SK-N-SH (cell line): Measurements from ENCODE around the gene MAD1L1.

Experiments used
- EZH2phosphoT487 ChIP-seq: fragments of 200-600 bp; sonication (generic); IDR thresholded peaks from 2 replicates; pipeline ENCODE4 v1.6.1; 2017; ENCODE audit warnings: low read depth, mixed run types, mild to moderate bottlenecking, antibody characterized with exemption, moderate library complexity, borderline replicate concordance
- POLR2AphosphoS5 ChIP-seq: IDR thresholded peaks from 2 replicates; pipeline ENCODE4 v1.6.1; 2012; ENCODE audit warnings: low read depth, low read length
- TF ChIP-seq, protein P1 (sequence below): fragments of 200-600 bp; sonication (generic); IDR thresholded peaks from 2 replicates; pipeline ENCODE4 v1.6.1; 2017; ENCODE audit warnings: antibody characterized with exemption, mild to moderate bottlenecking, moderate library complexity
- TF ChIP-seq, protein P2 (sequence below): IDR thresholded peaks from 2 replicates; pipeline ENCODE4; 2012

DNA sequence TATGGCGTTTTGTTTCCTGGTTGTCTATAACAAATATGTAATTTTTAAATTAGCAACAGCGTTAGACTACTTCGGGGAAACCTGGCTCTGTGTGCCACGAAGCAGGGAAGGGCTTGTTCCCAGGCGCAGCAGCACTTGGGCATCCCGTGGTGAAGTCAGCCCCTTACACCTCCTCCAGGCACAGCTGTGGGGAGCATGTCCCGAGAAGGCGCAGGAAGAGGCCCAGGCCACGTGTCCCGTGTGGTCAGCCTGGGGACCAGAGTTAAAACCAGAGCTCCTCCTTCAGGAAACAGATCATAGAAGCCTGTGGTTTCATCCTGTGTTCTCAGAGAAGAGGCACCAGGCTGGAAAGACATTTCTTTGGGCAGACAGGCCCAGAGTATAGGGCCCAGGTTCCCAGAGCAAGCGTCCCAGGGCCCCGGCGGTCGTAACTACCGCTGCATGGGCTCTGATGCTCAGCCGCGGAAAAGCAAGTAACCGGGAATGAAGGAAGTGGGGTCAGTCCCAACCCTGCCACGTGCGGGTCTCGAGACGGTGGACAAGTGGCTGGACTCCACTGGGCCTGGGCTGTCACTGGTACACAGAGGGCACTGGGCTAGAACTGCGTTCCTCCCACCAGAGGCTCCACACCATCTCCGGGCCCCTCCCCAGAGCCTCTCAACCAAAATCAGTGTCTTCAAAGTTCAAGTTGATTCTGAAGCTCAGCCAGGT lies 16.4 kb upstream of the MAD1L1 start:
- TF ChIP-seq, protein P1, sequence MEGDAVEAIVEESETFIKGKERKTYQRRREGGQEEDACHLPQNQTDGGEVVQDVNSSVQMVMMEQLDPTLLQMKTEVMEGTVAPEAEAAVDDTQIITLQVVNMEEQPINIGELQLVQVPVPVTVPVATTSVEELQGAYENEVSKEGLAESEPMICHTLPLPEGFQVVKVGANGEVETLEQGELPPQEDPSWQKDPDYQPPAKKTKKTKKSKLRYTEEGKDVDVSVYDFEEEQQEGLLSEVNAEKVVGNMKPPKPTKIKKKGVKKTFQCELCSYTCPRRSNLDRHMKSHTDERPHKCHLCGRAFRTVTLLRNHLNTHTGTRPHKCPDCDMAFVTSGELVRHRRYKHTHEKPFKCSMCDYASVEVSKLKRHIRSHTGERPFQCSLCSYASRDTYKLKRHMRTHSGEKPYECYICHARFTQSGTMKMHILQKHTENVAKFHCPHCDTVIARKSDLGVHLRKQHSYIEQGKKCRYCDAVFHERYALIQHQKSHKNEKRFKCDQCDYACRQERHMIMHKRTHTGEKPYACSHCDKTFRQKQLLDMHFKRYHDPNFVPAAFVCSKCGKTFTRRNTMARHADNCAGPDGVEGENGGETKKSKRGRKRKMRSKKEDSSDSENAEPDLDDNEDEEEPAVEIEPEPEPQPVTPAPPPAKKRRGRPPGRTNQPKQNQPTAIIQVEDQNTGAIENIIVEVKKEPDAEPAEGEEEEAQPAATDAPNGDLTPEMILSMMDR = peak; percentile 40
- TF ChIP-seq, protein P2, sequence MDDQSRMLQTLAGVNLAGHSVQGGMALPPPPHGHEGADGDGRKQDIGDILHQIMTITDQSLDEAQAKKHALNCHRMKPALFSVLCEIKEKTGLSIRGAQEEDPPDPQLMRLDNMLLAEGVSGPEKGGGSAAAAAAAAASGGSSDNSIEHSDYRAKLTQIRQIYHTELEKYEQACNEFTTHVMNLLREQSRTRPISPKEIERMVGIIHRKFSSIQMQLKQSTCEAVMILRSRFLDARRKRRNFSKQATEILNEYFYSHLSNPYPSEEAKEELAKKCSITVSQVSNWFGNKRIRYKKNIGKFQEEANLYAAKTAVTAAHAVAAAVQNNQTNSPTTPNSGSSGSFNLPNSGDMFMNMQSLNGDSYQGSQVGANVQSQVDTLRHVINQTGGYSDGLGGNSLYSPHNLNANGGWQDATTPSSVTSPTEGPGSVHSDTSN = peak; percentile 35; the same call in 1 of the 2 replicates
- TF ChIP-seq EZH2phosphoT487 (no peak), POLR2AphosphoS5 (peak; percentile 66)
